ENCODE measurements around the gene TBC1D25.

TBC1D25 gene

GRCh38 chrX:48599341-48599740 is 59.8 kb downstream of the TBC1D25 start:
- H3K4me3 ChIP-seq (ENCODE audit: insufficient read depth in 1 of 2, low read depth in 1 of 2, low read length in 2 of 2), result no peak overlapping the region
- H4K8ac ChIP-seq (ENCODE audit: low read length), result no peak overlapping the region
- no peak overlapping the region for H2BK12ac ChIP-seq (ENCODE audit: low read length in 2 of 2)
- no peaks in the 10 kb centered on the region for H3K27me3 ChIP-seq (ENCODE audit: control insufficient read depth in 1 of 2, insufficient read depth in 1 of 2, low read length in 2 of 2)
- H3K14ac ChIP-seq (ENCODE audit: low read length in 2 of 2), result no peak overlapping the region
- H3K36me3 ChIP-seq (ENCODE audit: control insufficient read depth in 1 of 2, insufficient read depth in 2 of 2, low read depth in 1 of 2, low read length in 2 of 2), result peaks cover 47 to 51% of the 10 kb centered on the region in 2 experiments
- H4K91ac ChIP-seq (ENCODE audit: low read length), result no peak overlapping the region
- no peak for DNase-seq
- H3K4me1 ChIP-seq (ENCODE audit: control insufficient read depth, insufficient read depth, low read depth, low read length), result peaks cover 4% of the 10 kb centered on the region
- H2BK5ac ChIP-seq (ENCODE audit: low read depth, low read length, poor library complexity, severe bottlenecking), result no peak overlapping the region
- no peak overlapping the region for H3K23ac ChIP-seq (ENCODE audit: low read length in 2 of 2)
- peaks cover 11% of the 10 kb centered on the region for H3K79me1 ChIP-seq (replicated peaks; ENCODE audit: low read length, poor library complexity, severe bottlenecking)
- H3K4ac ChIP-seq (ENCODE audit: low read depth in 1 of 2, low read length in 2 of 2), result no peak overlapping the region
- H2BK15ac ChIP-seq (ENCODE audit: low read depth, poor library complexity, severe bottlenecking), result no peak overlapping the region
- H3K4me2 ChIP-seq (ENCODE audit: low read length, poor library complexity, severe bottlenecking), result no peak overlapping the region
- no peak overlapping the region for H2AFZ ChIP-seq (ENCODE audit: low read depth, low read length)
- 98% methylated on average over 17 of the region's 20 CpGs for WGBS
- H3K27ac ChIP-seq (ENCODE audit: low read length, poor library complexity, severe bottlenecking), result no peak overlapping the region
- H2AK5ac ChIP-seq (ENCODE audit: low read length, severe bottlenecking), result no peak overlapping the region
- H3K9me3 ChIP-seq (ENCODE audit: control insufficient read depth, low read length), result no peaks in the 10 kb centered on the region
- H3K18ac ChIP-seq (ENCODE audit: low read depth in 1 of 2, low read length in 2 of 2), result no peak overlapping the region
- H2BK120ac ChIP-seq (ENCODE audit: low read depth, low read length), result no peak overlapping the region
- no peak overlapping the region for H3K9ac ChIP-seq (ENCODE audit: low read length)

- Histone ChIP-seq H2BK12ac (ENCODE audit: low read length in 2 of 2) (no peak overlapping the region), H3K9ac (ENCODE audit: low read length) (no peak overlapping the region), H3K4me1 (ENCODE audit: control insufficient read depth, insufficient read depth, low read depth, low read length) (peaks cover 4% of the 10 kb centered on the region), H3K4me2 (ENCODE audit: low read length, poor library complexity, severe bottlenecking) (no peak overlapping the region), H4K8ac (ENCODE audit: low read length) (no peak overlapping the region), H3K9me3 (ENCODE audit: control insufficient read depth, low read length) (no peaks in the 10 kb centered on the region), H3K36me3 (ENCODE audit: control insufficient read depth in 1 of 2, insufficient read depth in 2 of 2, low read depth in 1 of 2, low read length in 2 of 2) (peaks cover 56 to 60% of the 10 kb centered on the region in 2 experiments), H3K79me1 (replicated peaks; ENCODE audit: low read length, poor library complexity, severe bottlenecking) (peaks cover 11% of the 10 kb centered on the region), H3K4ac (ENCODE audit: low read depth in 1 of 2, low read length in 2 of 2) (no peak overlapping the region), H2AFZ (ENCODE audit: low read depth, low read length) (no peak overlapping the region), H2BK120ac (ENCODE audit: low read depth, low read length) (no peak overlapping the region), H3K27me3 (ENCODE audit: control insufficient read depth in 1 of 2, insufficient read depth in 1 of 2, low read length in 2 of 2) (no peaks in the 10 kb centered on the region), H3K4me3 (ENCODE audit: insufficient read depth in 1 of 2, low read depth in 1 of 2, low read length in 2 of 2) (no peak overlapping the region), H3K14ac (ENCODE audit: low read length in 2 of 2) (no peak overlapping the region), H3K18ac (ENCODE audit: low read depth in 1 of 2, low read length in 2 of 2) (no peak overlapping the region), H2BK5ac (ENCODE audit: low read depth, low read length, poor library complexity, severe bottlenecking) (no peak overlapping the region), H2BK15ac (ENCODE audit: low read depth, poor library complexity, severe bottlenecking) (no peak overlapping the region), H3K27ac (ENCODE audit: low read length, poor library complexity, severe bottlenecking) (no peak overlapping the region), H4K91ac (ENCODE audit: low read length) (no peak overlapping the region), H3K23ac (ENCODE audit: low read length in 2 of 2) (no peak overlapping the region), H2AK5ac (ENCODE audit: low read length, severe bottlenecking) (no peak overlapping the region)
- no peak for DNase-seq
- WGBS, result 97% methylated on average over 13 of the region's 19 CpGs
Observed at GRCh38 chrX:48600226-48600625, 60.7 kb downstream of the TBC1D25 start.

DNA sequence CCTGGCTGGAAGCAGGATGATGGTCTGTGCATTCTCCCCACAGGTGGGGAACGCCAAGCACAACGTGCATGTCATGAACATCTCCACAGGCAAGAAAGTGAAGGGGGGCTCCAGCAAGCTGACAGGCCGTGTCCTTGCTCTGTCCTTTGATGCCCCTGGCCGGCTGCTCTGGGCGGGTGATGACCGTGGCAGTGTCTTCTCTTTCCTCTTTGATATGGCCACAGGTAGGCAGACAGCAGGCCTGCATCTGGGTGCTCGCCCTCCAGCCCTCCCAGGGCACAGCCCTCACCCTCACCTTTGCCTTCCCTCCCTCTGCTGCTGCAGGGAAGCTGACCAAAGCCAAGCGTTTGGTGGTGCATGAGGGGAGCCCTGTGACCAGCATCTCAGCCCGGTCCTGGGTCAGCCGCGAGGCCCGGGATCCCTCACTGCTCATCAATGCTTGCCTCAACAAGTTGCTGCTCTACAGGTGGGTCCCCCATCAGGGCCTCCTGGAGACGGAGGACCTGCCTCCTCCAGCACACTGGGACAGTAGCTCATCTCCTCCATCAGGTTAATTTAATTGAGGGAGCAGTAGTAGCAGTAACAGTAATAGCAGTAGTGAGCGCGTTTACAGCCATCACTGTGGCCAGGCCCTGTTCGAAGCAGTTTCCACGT is 62.4 kb downstream of the TBC1D25 start:
- H3K27ac ChIP-seq (ENCODE audit: low read length, poor library complexity, severe bottlenecking), result no peak overlapping the region
- peaks cover 4% of the 10 kb centered on the region for H3K4me1 ChIP-seq (ENCODE audit: control insufficient read depth, insufficient read depth, low read depth, low read length)
- H3K9me3 ChIP-seq (ENCODE audit: control insufficient read depth, low read length), result no peaks in the 10 kb centered on the region
- H3K14ac ChIP-seq (ENCODE audit: low read length in 2 of 2), result no peak overlapping the region
- no peak overlapping the region for H2BK12ac ChIP-seq (ENCODE audit: low read length in 2 of 2)
- no peak overlapping the region for H2BK120ac ChIP-seq (ENCODE audit: low read depth, low read length)
- no peak overlapping the region for H3K9ac ChIP-seq (ENCODE audit: low read length)
- no peak overlapping the region for H2BK15ac ChIP-seq (ENCODE audit: low read depth, poor library complexity, severe bottlenecking)
- no peak overlapping the region for H4K8ac ChIP-seq (ENCODE audit: low read length)
- no peak overlapping the region for H3K18ac ChIP-seq (ENCODE audit: low read depth in 1 of 2, low read length in 2 of 2)
- DNase-seq, result no peak
- H3K27me3 ChIP-seq (ENCODE audit: control insufficient read depth in 1 of 2, insufficient read depth in 1 of 2, low read length in 2 of 2), result no peaks in the 10 kb centered on the region
- peaks cover 11% of the 10 kb centered on the region for H3K79me1 ChIP-seq (replicated peaks; ENCODE audit: low read length, poor library complexity, severe bottlenecking)
- no peak overlapping the region for H2AFZ ChIP-seq (ENCODE audit: low read depth, low read length)
- WGBS, result 97% methylated on average over 6 of the region's 17 CpGs
- peaks cover 60 to 67% of the 10 kb centered on the region in 2 experiments for H3K36me3 ChIP-seq (ENCODE audit: control insufficient read depth in 1 of 2, insufficient read depth in 2 of 2, low read depth in 1 of 2, low read length in 2 of 2)
- H3K23ac ChIP-seq (ENCODE audit: low read length in 2 of 2), result no peak overlapping the region
- no peak overlapping the region for H3K4ac ChIP-seq (ENCODE audit: low read depth in 1 of 2, low read length in 2 of 2)
- no peak overlapping the region for H2AK5ac ChIP-seq (ENCODE audit: low read length, severe bottlenecking)
- no peak overlapping the region for H2BK5ac ChIP-seq (ENCODE audit: low read depth, low read length, poor library complexity, severe bottlenecking)
- H3K4me3 ChIP-seq (ENCODE audit: insufficient read depth in 1 of 2, low read depth in 1 of 2, low read length in 2 of 2), result no peak overlapping the region
- no peak overlapping the region for H4K91ac ChIP-seq (ENCODE audit: low read length)
- H3K4me2 ChIP-seq (ENCODE audit: low read length, poor library complexity, severe bottlenecking), result no peak overlapping the region

- H4K91ac ChIP-seq (ENCODE audit: low read length), result no peak overlapping the region
Observed at GRCh38 chrX:48604701-48605100, 65.2 kb downstream of the TBC1D25 start.

More at GRCh38 chrX:48604701-48605100, 65.2 kb downstream of the TBC1D25 start:
- no peak overlapping the region for H3K14ac ChIP-seq (ENCODE audit: low read length in 2 of 2)
- H2BK5ac ChIP-seq (ENCODE audit: low read depth, low read length, poor library complexity, severe bottlenecking), result no peak overlapping the region
- no peak overlapping the region for H2AK5ac ChIP-seq (ENCODE audit: low read length, severe bottlenecking)
- peaks cover 5% of the 10 kb centered on the region for H3K79me1 ChIP-seq (replicated peaks; ENCODE audit: low read length, poor library complexity, severe bottlenecking)
- H3K27ac ChIP-seq (ENCODE audit: low read length, poor library complexity, severe bottlenecking), result no peak overlapping the region
- no peak overlapping the region for H4K8ac ChIP-seq (ENCODE audit: low read length)
- H3K27me3 ChIP-seq (ENCODE audit: control insufficient read depth in 1 of 2, insufficient read depth in 1 of 2, low read length in 2 of 2), result no peaks in the 10 kb centered on the region
- no peak overlapping the region for H2BK120ac ChIP-seq (ENCODE audit: low read depth, low read length)
- no peak overlapping the region for H2AFZ ChIP-seq (ENCODE audit: low read depth, low read length)
- H3K18ac ChIP-seq (ENCODE audit: low read depth in 1 of 2, low read length in 2 of 2), result no peak overlapping the region
- H3K4ac ChIP-seq (ENCODE audit: low read depth in 1 of 2, low read length in 2 of 2), result no peak overlapping the region
- no peak overlapping the region for H2BK15ac ChIP-seq (ENCODE audit: low read depth, poor library complexity, severe bottlenecking)
- H3K36me3 ChIP-seq (ENCODE audit: control insufficient read depth in 1 of 2, insufficient read depth in 2 of 2, low read depth in 1 of 2, low read length in 2 of 2), result peaks cover 50 to 53% of the 10 kb centered on the region in 2 experiments
- DNase-seq, result no peak
- H3K4me1 ChIP-seq (ENCODE audit: control insufficient read depth, insufficient read depth, low read depth, low read length), result no peaks in the 10 kb centered on the region
- H2BK12ac ChIP-seq (ENCODE audit: low read length in 2 of 2), result no peak overlapping the region
- H3K9ac ChIP-seq (ENCODE audit: low read length), result no peak overlapping the region
- no peak overlapping the region for H3K4me3 ChIP-seq (ENCODE audit: insufficient read depth in 1 of 2, low read depth in 1 of 2, low read length in 2 of 2)
- H3K4me2 ChIP-seq (ENCODE audit: low read length, poor library complexity, severe bottlenecking), result no peak overlapping the region
- H3K9me3 ChIP-seq (ENCODE audit: control insufficient read depth, low read length), result no peaks in the 10 kb centered on the region
- 96% methylated on average over 16 of the region's 16 CpGs for WGBS
- no peak overlapping the region for H3K23ac ChIP-seq (ENCODE audit: low read length in 2 of 2)

All from mesenchymal stem cell (in vitro differentiated cells and primary cell).